Stimulated activated CD8-positive, alpha-beta memory T cell treated with anti-CD3 and anti-CD28 coated beads, Interleukin-15, amount 100 ng/mL, for 4 hours (primary cell): Measurements from ENCODE around the gene CDADC1.
"Not testable (repeated sequence)": the region's sequence is repeated elsewhere in the genome, so short reads cannot be mapped to it uniquely, and the experiment has no call there.

ENCODE experiments used
- DNase-seq, 2 donors: peaks; one replicate each; pipeline ENCODE4 v3.0.0-alpha.2; 2020; ENCODE audit warnings: low read depth in 2 of 2

The CDADC1 gene

DNA sequence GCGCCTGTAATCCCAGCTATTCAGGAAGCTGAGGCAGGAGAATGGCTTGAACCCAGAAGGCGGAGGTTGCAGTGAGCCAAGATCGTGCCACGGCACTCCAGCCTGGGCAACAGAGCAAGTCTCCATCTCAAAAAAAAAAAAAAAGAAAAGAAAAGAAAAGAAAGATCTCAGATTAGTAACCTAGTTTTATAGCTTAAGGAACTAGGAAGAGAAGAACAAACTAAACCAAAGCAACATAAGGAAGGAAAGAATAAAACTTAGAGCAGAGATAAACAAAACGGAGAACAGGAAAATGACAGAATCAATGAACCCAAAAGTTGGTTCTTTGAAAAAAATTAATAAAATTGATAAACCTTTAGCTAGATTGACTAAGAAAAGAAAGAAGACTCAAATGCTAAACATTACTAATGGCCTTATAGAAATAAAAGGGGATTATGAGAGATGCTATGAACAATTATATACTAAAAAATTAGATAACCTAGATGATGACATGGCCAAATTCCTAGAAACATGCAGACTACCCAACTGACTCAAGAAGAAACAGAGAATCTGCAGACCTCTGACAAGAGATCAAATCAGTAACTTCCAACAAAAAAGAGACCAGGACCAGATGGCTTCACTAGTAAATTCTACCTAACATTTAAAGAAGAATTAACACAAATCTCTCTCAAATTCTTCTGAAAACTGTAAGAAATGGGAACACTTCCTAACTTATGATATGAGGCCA is 68.2 kb downstream of the CDADC1 start:
- DNase-seq, result no peak

DNA sequence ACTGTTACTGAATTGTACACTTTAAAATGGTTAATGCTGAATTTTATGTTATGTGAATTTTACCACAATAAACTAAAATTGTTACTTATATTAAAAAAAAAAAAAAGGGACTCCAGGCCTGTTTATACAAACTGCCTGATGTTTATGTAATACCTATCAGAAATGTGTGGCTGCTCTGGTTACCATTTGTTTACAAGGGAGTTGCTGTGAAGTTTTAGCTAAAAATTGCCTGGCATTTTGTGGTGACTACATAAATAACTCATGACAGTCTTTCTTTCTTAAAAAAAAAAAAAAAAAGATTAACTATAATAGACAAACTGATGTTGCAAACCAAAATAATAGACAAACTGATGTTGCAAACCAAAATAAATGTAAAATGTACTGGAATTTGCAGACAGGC is 71.8 kb downstream of the CDADC1 start:
- no peak for DNase-seq

DNA sequence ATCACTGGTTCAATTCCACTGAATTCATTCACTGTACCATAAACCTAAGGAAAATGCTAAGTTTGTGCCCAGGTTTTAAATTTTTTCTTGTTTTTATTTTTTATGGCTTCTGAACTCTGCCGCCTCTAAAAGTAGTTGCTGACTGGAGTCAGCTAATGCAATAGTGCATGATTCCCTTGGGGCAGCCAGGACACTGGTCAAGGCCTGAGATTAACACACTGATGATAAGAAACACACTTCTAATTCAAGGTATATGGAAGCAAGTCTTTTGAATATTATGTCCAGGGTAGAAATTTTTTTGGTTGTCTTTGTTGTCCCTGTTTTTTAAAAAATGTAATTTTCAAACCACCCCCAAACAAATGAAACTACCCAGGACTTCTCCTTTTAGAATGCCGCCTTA is 72.2 kb downstream of the CDADC1 start:
- DNase-seq, result no peak

DNA sequence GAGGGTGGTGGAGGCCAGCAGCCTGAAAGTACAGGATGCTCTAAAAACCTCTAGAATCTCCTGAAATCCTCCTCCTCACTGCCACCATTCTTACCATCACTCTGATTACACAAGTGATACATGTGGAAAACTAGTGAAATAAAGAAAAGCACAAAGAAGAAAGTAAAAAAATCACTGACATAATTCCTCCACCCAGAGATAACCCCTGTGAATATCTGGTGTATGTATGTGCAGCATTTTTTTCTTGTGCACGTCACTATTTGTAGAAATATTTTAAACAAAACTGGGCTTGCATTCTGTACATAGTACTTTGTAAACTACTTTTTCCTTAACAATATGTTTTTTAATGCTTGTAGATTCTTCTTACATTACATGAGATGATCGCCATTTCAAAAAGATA is 73.2 kb downstream of the CDADC1 start:
- no peak for DNase-seq

DNA sequence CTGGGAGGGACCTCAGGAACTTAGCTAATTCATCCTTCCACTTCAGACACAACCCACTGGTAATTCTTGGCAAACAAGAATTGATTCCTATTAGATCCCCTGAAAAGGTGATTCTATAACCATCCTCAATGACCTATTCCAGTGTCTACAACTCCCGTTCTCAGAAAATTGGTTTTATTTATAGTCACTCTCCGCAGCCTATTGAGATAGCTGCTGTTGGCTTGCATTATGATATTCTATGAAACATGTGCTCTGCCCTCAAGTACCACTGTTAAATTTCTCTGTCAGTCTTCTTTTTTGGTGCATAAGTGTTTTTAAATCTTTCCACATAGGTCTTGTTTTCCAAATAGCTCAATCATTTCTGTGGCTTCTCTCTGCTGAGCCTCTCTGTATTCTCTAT is 75.0 kb downstream of the CDADC1 start:
- no peak for DNase-seq

DNA sequence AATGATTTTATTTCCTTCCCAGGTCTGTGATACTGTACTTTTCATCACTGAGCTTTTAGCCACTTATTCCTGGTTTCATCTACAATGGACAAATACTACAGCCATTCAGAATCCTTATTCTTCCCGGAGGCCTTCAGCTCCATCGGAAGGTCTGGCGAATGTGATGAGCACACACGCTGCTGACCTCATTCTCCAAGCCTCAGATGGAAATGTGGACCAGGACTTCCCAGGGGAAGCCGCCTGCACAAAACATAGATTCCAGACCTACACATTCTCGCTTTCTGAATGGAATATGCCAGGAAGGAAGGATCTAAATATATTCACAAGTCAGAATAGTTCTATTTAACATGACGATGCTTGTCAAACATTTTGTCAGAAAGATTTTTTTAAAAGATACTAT is 75.6 kb downstream of the CDADC1 start:
- no peak for DNase-seq

DNA sequence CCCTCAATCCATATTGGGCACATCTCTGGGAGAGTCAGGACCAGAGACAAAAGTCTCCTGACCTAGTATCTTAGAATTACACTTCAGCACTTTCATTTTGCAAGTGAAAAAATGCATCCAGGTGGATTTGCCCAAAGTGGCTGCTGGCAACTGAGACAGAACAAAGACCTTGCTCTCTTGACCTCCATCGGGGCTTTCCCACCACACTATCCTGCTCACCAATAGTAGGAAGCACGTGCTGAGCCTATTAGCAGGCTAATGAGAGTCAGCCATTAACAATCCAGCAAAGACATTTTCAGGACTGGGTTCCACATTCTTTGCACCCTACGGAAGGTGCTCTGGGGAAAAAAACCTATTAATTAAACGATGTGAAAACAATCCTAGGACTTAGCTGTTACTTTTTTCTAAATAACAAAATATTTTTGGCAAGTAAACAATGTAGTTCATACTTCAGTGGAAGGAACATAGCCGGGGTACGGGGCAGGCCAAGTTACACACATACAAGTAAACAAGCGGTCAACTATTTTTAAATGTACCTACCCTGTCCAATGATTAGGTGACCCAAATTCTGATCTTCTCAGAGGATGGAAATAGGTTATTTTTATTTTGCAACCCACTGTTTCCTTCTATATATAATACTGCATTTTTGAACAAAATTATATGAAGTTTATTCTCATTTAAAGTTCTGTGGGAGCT is 78.6 kb downstream of the CDADC1 start:
- DNase-seq, result no peak

DNA sequence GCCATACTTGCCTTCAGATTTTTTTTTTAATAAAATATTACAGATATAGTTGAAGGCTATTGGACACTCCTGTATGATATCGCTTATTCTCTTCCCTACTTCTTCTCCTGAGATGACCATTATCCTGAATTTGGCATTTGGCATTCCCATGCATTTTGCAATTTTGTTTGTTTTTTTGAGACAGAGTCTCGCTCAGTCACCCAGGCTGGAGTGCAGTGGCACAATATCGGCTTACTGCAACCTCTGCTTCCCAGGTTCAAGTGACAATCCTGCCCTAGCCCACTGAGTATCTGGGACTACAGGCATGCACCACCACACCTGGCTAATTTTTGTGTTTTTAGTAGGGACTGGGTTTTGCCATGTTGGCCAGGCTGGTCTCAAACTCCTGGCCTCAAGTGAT is 79.4 kb downstream of the CDADC1 start:
- DNase-seq, result not testable (repeated sequence)

DNA sequence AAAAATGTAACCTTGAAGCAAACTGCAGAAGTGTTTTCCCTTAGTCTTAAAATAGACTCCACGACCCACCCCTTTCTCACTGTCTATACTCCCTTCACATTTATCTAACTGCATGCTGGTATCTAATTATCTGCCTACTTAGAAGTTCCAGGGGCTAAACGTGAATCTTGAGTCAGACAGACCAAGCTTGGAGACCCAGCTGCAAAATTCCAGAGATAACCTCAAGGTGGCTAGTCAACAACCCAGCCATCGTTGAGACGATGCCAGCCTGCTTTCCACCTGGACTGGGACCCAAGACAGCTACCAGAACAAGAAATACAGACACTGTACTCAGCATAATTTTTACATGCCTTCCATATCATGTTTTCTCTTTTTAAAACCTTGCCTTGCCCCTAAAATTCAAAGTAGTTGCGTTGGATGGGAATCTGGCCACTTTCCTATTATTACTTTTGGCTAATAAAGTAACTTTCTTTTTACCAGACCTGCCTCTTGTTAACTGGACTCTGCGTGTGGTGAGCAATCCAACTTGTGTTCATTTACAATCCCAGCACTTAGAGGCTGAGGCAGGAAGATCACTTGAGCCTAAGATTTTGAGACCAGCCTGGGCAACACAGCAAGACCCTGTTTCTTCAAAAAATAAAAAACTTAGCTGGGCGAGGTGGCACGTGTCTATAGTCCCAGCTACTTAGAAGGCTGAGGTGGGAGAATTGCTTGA is 82.3 kb downstream of the CDADC1 start:
- DNase-seq, result no peak

DNA sequence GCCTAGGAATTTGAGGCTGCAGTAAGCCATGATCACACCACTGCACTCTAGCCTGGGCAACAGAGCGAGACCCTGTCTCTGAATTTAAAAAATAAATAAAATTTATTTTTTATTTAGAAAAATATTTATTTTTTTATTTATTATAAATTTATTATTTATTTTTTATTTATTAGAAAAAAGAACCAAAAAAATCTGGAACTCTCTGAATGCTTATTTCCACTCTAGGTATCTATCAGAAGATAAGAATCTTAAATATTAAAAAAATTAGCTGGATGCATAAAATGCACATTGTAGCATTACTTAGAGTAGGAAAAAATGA is 82.8 kb downstream of the CDADC1 start:
- no peak for DNase-seq

DNA sequence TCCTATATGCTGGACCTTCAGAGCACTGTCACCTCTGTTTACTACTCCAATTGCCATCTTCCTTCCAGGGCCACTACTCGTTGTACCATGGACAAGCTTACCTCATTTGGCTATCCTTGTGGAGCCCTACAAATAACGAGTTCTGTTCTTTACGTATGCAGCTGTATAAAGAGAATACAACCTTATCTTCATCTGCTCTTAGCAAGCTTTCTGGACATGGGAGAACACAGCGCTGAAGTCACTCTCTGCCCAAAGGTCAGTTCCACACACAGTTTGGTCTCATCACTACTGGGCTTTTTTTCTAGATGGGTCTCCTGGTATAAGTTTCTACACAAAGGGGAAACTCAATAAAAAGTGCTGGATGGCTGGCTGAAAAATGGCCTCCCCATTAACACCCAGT is 88.9 kb downstream of the CDADC1 start:
- no peak for DNase-seq

DNA sequence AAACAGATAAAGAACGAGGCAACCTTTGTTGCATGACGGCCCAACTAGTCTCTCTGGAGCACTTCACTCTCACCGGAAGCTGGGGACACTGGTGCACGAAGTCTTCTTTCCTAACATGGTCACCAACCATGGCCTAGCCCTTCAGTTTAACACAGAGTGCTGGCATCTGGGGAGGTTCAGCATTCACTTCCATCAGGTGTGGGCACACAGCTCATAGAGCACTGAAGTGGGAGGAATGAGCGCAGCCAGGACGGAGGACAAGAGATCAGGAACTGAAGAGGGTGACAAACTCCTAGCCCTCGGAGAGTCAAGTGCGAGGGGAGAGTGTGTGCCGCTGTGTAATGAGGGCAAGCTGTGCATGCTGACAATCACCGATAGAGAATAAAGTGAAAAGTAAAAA is 92.4 kb downstream of the CDADC1 start:
- DNase-seq, result no peak

DNA sequence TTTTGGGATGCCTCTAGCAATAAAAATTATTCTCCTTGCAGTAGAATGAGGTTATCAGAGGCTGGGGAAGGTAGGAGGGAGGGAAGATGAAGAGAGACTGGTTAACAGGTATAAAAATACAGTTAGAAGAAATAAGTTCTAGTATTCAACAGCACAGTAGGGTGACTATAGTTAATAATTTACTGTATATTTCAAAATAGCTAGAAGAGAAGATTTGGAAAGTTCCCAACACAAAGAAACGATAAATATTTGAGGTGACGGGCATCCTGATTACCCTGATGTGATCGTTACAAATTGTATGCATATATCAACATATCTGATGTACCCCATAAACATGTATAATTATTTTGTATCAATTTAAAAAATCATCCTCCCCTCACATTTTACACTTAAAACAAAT is 93.8 kb downstream of the CDADC1 start:
- DNase-seq, result no peak

DNA sequence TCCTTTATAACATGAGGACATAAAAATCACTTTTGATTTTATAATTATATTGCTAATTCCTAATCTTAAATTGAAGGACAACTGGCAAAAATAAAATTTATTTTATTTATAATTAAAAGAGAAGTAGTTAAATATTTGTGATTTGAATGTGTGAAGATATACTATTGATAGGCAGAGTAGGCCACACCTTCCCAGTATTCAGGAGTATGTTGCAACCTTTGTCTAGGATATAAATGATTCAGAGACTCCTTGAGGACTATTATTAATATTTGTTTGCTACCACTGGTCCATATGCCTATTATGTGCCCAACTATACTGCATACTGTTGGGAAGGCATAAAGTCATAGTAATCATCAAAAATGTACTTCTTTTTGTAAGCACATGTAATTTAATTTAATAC is 94.2 kb downstream of the CDADC1 start:
- DNase-seq, result no peak

DNA sequence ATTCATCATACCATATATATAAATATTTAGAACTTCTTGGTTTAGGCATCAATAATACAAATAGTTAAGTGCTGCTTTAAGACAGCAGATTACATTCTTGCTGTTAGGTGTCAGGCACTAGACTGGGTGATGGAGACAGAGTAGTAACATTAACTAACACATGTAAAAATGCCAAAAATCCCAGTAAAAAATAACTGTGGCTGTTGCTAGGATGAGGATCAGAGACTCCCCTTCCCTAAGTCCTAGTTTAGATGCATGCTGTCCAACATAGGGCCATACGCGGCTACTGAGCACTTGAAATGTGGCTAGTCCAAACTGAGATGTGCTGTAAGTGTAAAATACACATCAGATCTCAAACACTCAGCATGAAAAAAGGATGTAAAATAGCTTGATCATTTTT is 94.7 kb downstream of the CDADC1 start:
- no peak for DNase-seq
